MM.1S (cell line): Measurements from ENCODE around the gene RNF10.

Experiments
- DNase-seq: peaks from one replicate; pipeline ENCODE4 v3.0.0-alpha.2; 2015
- H2AFZ ChIP-seq: fragments of 300-600 bp; sonication (generic); 2 replicates; pipeline ENCODE4 v1.6.0; 2016; ENCODE audit warnings: antibody characterized with exemption, low read length
- H3F3A ChIP-seq: fragments of 300-600 bp; sonication (generic); 2 replicates; pipeline ENCODE4 v1.6.1; 2016; ENCODE audit warnings: mild to moderate bottlenecking, antibody characterized with exemption, low read length, moderate library complexity, mixed read lengths; ENCODE audit not compliant: insufficient read depth
- H3K27ac ChIP-seq: fragments of 300-600 bp; sonication (generic); 2 replicates; pipeline ENCODE4 v1.5.1; 2016; ENCODE audit warnings: mild to moderate bottlenecking, low read length
- H3K27me3 ChIP-seq: fragments of 300-600 bp; sonication (generic); replicated peaks from 2 replicates; pipeline ENCODE4 v1.6.0; 2016; ENCODE audit warnings: low read length; ENCODE audit not compliant: insufficient read depth
- H3K36me3 ChIP-seq: fragments of 300-600 bp; sonication (generic); replicated peaks from 2 replicates; pipeline ENCODE4 v1.6.1; 2016; ENCODE audit warnings: mild to moderate bottlenecking, low read length, mixed read lengths; ENCODE audit not compliant: insufficient read depth
- H3K4me1 ChIP-seq: fragments of 300-600 bp; sonication (generic); 2 replicates; pipeline ENCODE4 v1.6.1; 2016; ENCODE audit warnings: low read length, mixed read lengths
- H3K4me2 ChIP-seq: fragments of 300-600 bp; sonication (generic); 2 replicates; pipeline ENCODE4 v1.6.0; 2016; ENCODE audit warnings: low read depth, low read length
- H3K4me3 ChIP-seq: fragments of 300-600 bp; sonication (generic); 2 replicates; pipeline ENCODE4 v1.5.1; 2016; ENCODE audit warnings: low read length, mixed read lengths
- H3K79me2 ChIP-seq: fragments of 300-600 bp; sonication (generic); 2 replicates; pipeline ENCODE4 v1.6.1; 2016; ENCODE audit warnings: mixed run types, low read length, mixed read lengths
- H3K9ac ChIP-seq: fragments of 300-600 bp; sonication (generic); 2 replicates; pipeline ENCODE4 v1.6.1; 2016; ENCODE audit warnings: low read length, mixed read lengths
- H3K9me2 ChIP-seq: fragments of 300-600 bp; sonication (generic); replicated peaks from 2 replicates; pipeline ENCODE4 v1.6.1; 2016; ENCODE audit warnings: mild to moderate bottlenecking, low read length, mixed read lengths; ENCODE audit not compliant: insufficient read depth
- H3K9me3 ChIP-seq: fragments of 300-600 bp; sonication (generic); replicated peaks from 2 replicates; pipeline ENCODE4 v1.6.1; 2016; ENCODE audit warnings: mild to moderate bottlenecking, low read length, mixed read lengths; ENCODE audit not compliant: insufficient read depth
- H4K20me1 ChIP-seq: fragments of 300-600 bp; sonication (generic); 2 replicates; pipeline ENCODE4 v1.6.1; 2016; ENCODE audit warnings: mild to moderate bottlenecking, low read length, moderate library complexity, mixed read lengths; ENCODE audit not compliant: insufficient read depth
- CTCF ChIP-seq: fragments of 300-600 bp; sonication (generic); IDR thresholded peaks from 2 replicates; pipeline ENCODE4 v1.5.1; 2016; ENCODE audit warnings: antibody characterized with exemption, low read length, mixed read lengths
- EZH2 ChIP-seq: fragments of 300-600 bp; sonication (generic); optimal IDR thresholded peaks from 2 replicates; pipeline ENCODE3; 2017; ENCODE audit warnings: low read depth, mild to moderate bottlenecking, antibody characterized with exemption, low read length, mixed read lengths
- EZH2phosphoT487 ChIP-seq: fragments of 300-600 bp; sonication (generic); IDR thresholded peaks from 2 replicates; pipeline ENCODE4 v1.6.1; 2018; ENCODE audit warnings: antibody characterized with exemption, low read length

RNF10 gene

GRCh38 chr12:120563495-120563894, 29.3 kb downstream of the RNF10 start:
- Histone ChIP-seq H3K79me2 (peaks cover 37% of the 10 kb centered on the region), H3K27me3 (no peaks in the 10 kb centered on the region), H3K4me2 (no peak overlapping the region), H3K9me3 (no peaks in the 10 kb centered on the region), H3K4me3 (no peak overlapping the region), H3K9me2 (no peaks in the 10 kb centered on the region), H2AFZ (no peak overlapping the region), H3K36me3 (peaks cover 8% of the 10 kb centered on the region; the same call in 1 of the 2 replicates), H3K9ac (no peak overlapping the region), H3K4me1 (no peaks in the 10 kb centered on the region), H3K27ac (no peak overlapping the region), H4K20me1 (no peaks in the 10 kb centered on the region), H3F3A (no peaks in the 10 kb centered on the region)
- DNase-seq, result no peak
- TF ChIP-seq CTCF (no peak), EZH2phosphoT487 (no peak), EZH2 (no peak)

GRCh38 chr12:120571299-120571698, 37.1 kb downstream of the RNF10 start:
- H3F3A ChIP-seq, result 0 out of 2 replicates have a peak, but pooled peaks cover 3% of the 10 kb centered on the region
- no peak overlapping the region for H3K9ac ChIP-seq
- no peak for DNase-seq
- TF ChIP-seq EZH2phosphoT487 (no peak), EZH2 (no peak), CTCF (no peak)
- H3K36me3 ChIP-seq, result 0 out of 2 replicates have a peak, but pooled peaks cover 7% of the 10 kb centered on the region
- peaks cover 5% of the 10 kb centered on the region; the same call in 1 of the 2 replicates for H3K79me2 ChIP-seq
- no peaks in the 10 kb centered on the region for H4K20me1 ChIP-seq
- H3K27me3 ChIP-seq, result no peaks in the 10 kb centered on the region
- H2AFZ ChIP-seq, result no peak overlapping the region
- H3K27ac ChIP-seq, result no peak overlapping the region
- H3K9me2 ChIP-seq, result no peaks in the 10 kb centered on the region
- no peaks in the 10 kb centered on the region for H3K4me1 ChIP-seq
- no peak overlapping the region for H3K4me3 ChIP-seq
- no peak overlapping the region for H3K4me2 ChIP-seq
- no peaks in the 10 kb centered on the region for H3K9me3 ChIP-seq

- no peak overlapping the region for H3K9ac ChIP-seq
- H3F3A ChIP-seq, result 0 out of 2 replicates have a peak, but pooled peaks cover 3% of the 10 kb centered on the region
- no peak for DNase-seq
- no peaks in the 10 kb centered on the region for H3K4me1 ChIP-seq
- no peaks in the 10 kb centered on the region for H4K20me1 ChIP-seq
- no peak overlapping the region for H3K4me2 ChIP-seq
- TF ChIP-seq EZH2phosphoT487 (no peak), EZH2 (no peak), CTCF (no peak)
- H3K9me2 ChIP-seq, result no peaks in the 10 kb centered on the region
- no peak overlapping the region for H2AFZ ChIP-seq
- H3K4me3 ChIP-seq, result no peak overlapping the region
- H3K27ac ChIP-seq, result no peak overlapping the region
- H3K79me2 ChIP-seq, result 0 out of 2 replicates have a peak, but pooled peaks cover 5% of the 10 kb centered on the region
- H3K36me3 ChIP-seq, result 0 out of 2 replicates have a peak, but pooled peaks cover 8% of the 10 kb centered on the region
- no peaks in the 10 kb centered on the region for H3K27me3 ChIP-seq
- H3K9me3 ChIP-seq, result no peaks in the 10 kb centered on the region
Observed at GRCh38 chr12:120573560-120573959, 39.4 kb downstream of the RNF10 start.
